Erythroblast (primary cell): Measurements from ENCODE around the gene AGR3.

Experiments
- DNase-seq, 2 experiments: peaks; one replicate each; lab custom pipeline; 2025; lab: John Stamatoyannopoulos, UW
- GATA1 ChIP-seq: IDR thresholded peaks from 2 replicates; pipeline ENCODE4 v1.6.1; 2011; ENCODE audit warnings: low read depth, mild to moderate bottlenecking, control low read depth, low read length, moderate library complexity
- POLR2A ChIP-seq: IDR thresholded peaks from 2 replicates; pipeline ENCODE4 v1.6.1; 2011; ENCODE audit warnings: mild to moderate bottlenecking, low read length

AGR3 gene

DNA sequence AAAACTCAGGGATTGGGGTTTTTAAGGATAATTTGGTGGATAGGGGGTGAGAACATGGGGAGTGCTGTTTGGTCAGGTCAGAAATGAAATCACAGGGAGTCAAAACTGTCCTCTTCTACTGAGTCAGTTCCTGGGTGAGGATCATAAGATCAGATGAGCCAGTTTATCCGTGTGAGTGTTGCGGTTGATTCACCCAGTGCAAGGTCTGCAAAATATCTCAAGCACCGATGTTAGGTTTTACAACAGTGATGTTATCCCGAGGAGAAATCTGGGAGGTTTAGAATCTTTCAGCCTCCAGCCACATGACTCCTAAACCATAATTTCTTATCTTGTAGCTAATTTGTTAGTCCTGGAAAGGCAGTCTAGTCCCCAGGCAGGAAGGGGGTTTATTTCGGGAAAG, 45.3 kb downstream of the AGR3 start:
- TF ChIP-seq POLR2A, result no peak
- no peak for TF ChIP-seq GATA1
- no peak for DNase-seq

DNA sequence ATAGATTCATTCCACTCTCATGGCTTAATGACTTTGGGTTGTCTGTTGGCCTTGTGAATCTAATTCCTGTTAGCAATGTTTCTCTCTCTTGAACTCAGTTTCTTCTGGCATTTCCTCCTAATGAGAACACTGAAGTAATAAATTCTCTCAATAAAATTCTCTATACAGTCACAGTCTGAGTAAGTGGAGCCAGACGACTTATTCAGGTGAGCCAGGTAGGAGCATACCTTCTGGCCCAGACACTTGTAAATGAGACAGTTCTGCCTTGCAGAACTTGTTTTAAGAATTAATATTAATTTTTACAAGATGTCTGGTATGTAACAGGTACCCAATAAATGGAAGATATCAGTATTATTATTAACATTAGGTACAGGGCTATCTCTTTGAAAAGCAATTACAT, 48.4 kb downstream of the AGR3 start:
- TF ChIP-seq POLR2A (no peak), GATA1 (no peak)
- DNase-seq, result no peak

DNA sequence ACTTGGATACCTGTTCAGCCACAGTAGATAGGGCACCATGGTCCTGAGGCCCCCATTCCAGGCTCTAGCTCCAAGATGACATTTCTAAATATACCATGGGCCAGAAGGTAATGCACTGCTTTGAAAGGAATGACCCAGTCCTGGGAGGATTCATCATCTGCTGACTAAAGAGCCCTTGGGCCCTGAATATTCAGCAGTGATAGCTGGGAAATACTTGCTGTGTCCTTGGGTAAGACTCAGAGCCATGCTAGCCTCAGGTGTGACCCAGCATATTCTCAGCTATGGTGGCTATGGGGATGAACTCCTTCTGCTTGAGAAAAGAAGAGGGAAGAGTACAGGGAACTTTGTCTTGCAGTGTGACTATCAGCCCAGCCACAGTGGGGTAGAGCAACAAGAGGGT, 55.7 kb downstream of the AGR3 start:
- TF ChIP-seq GATA1 (no peak), POLR2A (no peak)
- DNase-seq, result no peak

DNA sequence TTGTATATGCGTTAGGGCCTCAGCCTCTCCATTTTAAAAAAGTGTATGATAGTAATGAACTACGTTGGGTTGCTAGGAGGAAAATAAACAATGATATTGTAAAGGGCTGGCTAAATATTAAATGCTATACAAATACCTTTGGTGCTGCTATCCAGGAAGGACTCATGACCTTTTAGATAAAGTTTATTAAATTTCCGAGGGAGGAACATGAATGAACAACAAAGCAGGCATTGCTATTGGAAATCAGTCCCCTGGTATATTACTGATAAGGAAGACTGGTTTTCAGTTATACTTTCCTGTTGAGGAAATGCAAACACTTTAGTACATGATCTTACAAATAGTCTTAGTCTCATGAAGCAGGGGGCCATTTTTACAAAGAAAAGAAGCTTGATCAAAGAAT, 59.8 kb downstream of the AGR3 start:
- no peak for DNase-seq
- TF ChIP-seq POLR2A (no peak), GATA1 (no peak)

DNA sequence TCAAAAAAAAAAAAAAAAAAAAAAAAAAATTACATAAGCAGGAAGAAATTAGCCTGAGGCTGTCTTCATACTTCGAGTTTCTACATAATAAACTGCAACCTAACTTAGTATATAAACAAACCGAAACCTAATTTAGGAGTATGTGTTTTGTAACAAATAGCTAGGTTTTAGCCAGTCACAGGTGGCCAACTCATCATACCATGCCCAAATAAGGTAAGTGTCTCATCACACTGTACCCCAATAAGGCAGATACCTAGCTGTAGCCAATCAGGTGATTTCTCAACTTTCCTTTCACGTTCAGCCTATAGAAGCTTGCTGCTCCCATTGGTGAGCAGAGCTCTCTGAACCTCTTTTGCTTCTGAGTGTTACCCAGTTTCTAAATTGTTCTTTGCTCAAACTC, 63.1 kb downstream of the AGR3 start:
- DNase-seq, result no peak
- TF ChIP-seq POLR2A (no peak), GATA1 (no peak)

- no peak for DNase-seq
- TF ChIP-seq GATA1, result no peak
- no peak for TF ChIP-seq POLR2A
Measured at GRCh38 chr7:16817536-16817935, 64.2 kb downstream of the AGR3 start.

GRCh38 chr7:16816824-16817223, 65.0 kb downstream of the AGR3 start:
- TF ChIP-seq GATA1 (no peak), POLR2A (no peak)
- DNase-seq, result no peak

DNA sequence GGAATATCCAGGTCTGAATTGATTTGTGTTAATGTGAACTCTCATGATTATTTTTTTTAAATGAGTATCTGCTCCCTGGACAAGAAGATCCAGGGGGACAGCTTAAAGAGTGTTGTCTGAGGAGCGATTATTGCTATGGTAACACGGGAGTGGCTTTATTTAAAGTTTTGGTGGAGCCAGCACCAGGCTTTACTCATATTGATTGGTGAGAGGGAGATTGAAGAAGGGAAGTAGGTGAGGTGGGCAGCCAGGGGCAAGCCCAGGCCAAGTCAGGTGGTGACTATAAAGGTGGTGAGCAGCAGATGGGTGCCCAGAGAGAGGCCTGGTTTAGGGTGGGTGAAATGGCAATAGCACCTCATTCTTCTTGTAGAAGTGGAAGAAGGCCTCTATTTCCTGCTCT, 66.8 kb downstream of the AGR3 start:
- peak; percentile 52 to 70 for DNase-seq
- no peak for TF ChIP-seq POLR2A
- TF ChIP-seq GATA1, result no peak

DNA sequence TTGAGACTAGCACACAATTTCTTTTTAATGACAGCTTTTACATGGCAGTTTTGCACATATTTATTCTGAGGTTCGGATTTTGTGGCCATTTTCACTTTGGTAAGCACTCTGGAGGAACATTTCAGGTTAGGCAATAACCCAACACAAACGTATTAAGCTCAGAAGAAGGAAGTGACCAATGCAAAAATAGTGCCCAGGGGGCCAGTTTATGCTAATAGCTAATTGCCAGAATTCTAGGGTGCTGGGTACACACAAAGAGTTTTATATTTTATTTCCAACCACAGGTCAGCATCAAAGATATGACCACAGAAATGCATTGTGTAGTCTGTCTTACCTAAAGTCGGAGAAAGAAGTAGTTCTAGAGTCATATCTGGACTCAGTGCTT, 68.6 kb downstream of the AGR3 start:
- no peak for TF ChIP-seq GATA1
- TF ChIP-seq POLR2A, result no peak
- no peak for DNase-seq

- TF ChIP-seq GATA1 (no peak), POLR2A (no peak)
- DNase-seq, result no peak
Measured at GRCh38 chr7:16812542-16813231, 69.1 kb downstream of the AGR3 start.

DNA sequence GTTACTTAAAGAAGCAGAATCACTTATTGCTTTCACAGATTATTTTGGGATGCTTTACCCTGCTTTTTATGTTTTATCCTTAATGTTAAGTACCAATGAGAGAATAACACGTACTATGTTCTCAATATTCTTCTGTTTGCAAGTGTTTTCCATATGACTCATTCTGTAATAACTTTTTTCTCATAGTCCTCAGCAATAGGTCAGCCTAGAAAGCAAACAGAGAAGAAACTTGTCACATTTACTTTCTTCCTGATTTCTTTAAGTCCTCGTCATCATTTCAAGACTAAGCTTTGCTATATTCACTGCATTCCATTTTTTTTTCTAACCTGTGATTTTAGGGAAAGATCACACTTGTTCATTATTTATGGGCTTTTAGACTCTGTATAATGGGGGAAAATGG, 70.2 kb downstream of the AGR3 start:
- no peak for DNase-seq
- no peak for TF ChIP-seq GATA1
- no peak for TF ChIP-seq POLR2A

GRCh38 chr7:16810573-16810972, 71.2 kb downstream of the AGR3 start:
- no peak for TF ChIP-seq GATA1
- no peak for TF ChIP-seq POLR2A
- DNase-seq, result no peak

- DNase-seq, result no peak
- TF ChIP-seq GATA1 (no peak), POLR2A (no peak)
Measured at GRCh38 chr7:16810112-16810511, 71.7 kb downstream of the AGR3 start.
